GM19043 (cell line): Measurements from ENCODE around the gene TSG101.

Experiments used
- ATAC-seq: cut with Tn5 transposase; IDR thresholded peaks from one replicate; pipeline ENCODE4 v1.9.1; 2021; ENCODE audit warnings: low read depth; ENCODE audit not compliant: unreplicated experiment

The TSG101 gene

GRCh38 chr11:18526521-18527296 is at the start of gene TSG101:
Gene TSG101, minus strand, starts transcription at chr11:18526942. Its CDS starts 126 bp downstream, at chr11:18526816.
- ATAC-seq, result peak; percentile 94

- ATAC-seq, result no peak
Measured at GRCh38 chr11:18575361-18575760, 48.6 kb upstream of the TSG101 start.

GRCh38 chr11:18567081-18567480 is 40.3 kb upstream of the TSG101 start:
- ATAC-seq, result no peak

GRCh38 chr11:18566406-18566805 is 39.7 kb upstream of the TSG101 start:
- no peak for ATAC-seq

- no peak for ATAC-seq
Measured at GRCh38 chr11:18564149-18564548, 37.4 kb upstream of the TSG101 start.

- ATAC-seq, result no peak
Measured at GRCh38 chr11:18563090-18563730, 36.5 kb upstream of the TSG101 start.

GRCh38 chr11:18548001-18548400 is 21.3 kb upstream of the TSG101 start:
- ATAC-seq, result no peak

GRCh38 chr11:18540207-18541009 is 13.7 kb upstream of the TSG101 start:
- no peak for ATAC-seq

- no peak for ATAC-seq
Measured at GRCh38 chr11:18536209-18536608, 9.5 kb upstream of the TSG101 start.

GRCh38 chr11:18534245-18534644 is 7.5 kb upstream of the TSG101 start:
- ATAC-seq, result no peak

- ATAC-seq, result no peak
Measured at GRCh38 chr11:18533365-18533764, 6.6 kb upstream of the TSG101 start.

GRCh38 chr11:18527512-18527911 is 770 bp upstream of the TSG101 start:
- ATAC-seq, result no peak

- ATAC-seq, result no peak
Measured at GRCh38 chr11:18526130-18526520, 617 bp downstream of the TSG101 start.

- ATAC-seq, result no peak
Measured at GRCh38 chr11:18524248-18524647, 2.5 kb downstream of the TSG101 start.

- ATAC-seq, result no peak
Measured at GRCh38 chr11:18523084-18523483, 3.7 kb downstream of the TSG101 start.

- ATAC-seq, result no peak
Measured at GRCh38 chr11:18522388-18522787, 4.4 kb downstream of the TSG101 start.

- ATAC-seq, result no peak
Measured at GRCh38 chr11:18521122-18521521, 5.6 kb downstream of the TSG101 start.

GRCh38 chr11:18502352-18502751 is 24.4 kb downstream of the TSG101 start:
- ATAC-seq, result no peak

- no peak for ATAC-seq
Measured at GRCh38 chr11:18501629-18502028, 25.1 kb downstream of the TSG101 start.

- no peak for ATAC-seq
Measured at GRCh38 chr11:18498039-18498438, 28.7 kb downstream of the TSG101 start.

GRCh38 chr11:18495703-18496102 is 31.0 kb downstream of the TSG101 start:
- no peak for ATAC-seq
